Gastrocnemius medialis (tissue), 4 donors: ENCODE data around the gene CRISPLD2.

Experiments used
- CTCF ChIP-seq, 5 experiments: fragments of 450-650 bp in 3 of 5; fragments of 200-600 bp in 2 of 5; sonication (generic) in 2 of 5; IDR thresholded peaks in 4 of 5; conservative IDR thresholded peaks in 1 of 5; 1 replicate in 4 of 5; 2 replicates in 1 of 5; pipeline ENCODE4 v1.5.1; 2016 to 2019; ENCODE audit warnings: antibody characterized with exemption in 5 of 5, mild to moderate bottlenecking in 3 of 5, moderate library complexity in 3 of 5
- POLR2A ChIP-seq, 2 donors: fragments of 450-650 bp; IDR thresholded peaks; one replicate each; pipeline ENCODE4 v1.6.1; 2017; ENCODE audit warnings: antibody characterized with exemption in 2 of 2, mild to moderate bottlenecking in 2 of 2, moderate library complexity in 2 of 2

GRCh38 chr16:84879569-84880487 is 60.0 kb downstream of the CRISPLD2 start:
- TF ChIP-seq CTCF (IDR thresholded peaks at IDR 0.05 in 4 of 5, conservative IDR thresholded peaks at IDR 0.05 in 1 of 5), result no peak
- no peak for TF ChIP-seq POLR2A (IDR thresholded peaks at IDR 0.05)
